ENCODE measurements around the gene USO1.
A peak's percentile ranks its signal among the peaks of the same experiment; 100 is the strongest.

Gene USO1

GRCh38 chr4:75848171-75848760, 123.9 kb downstream of the USO1 start:
- DNase-seq = peak; percentile 55

- DNase-seq = no peak
These were observed 124.5 kb downstream of the USO1 start for GRCh38 chr4:75848891-75849290.

GRCh38 chr4:75849461-75849860, 125.1 kb downstream of the USO1 start:
- no peak for DNase-seq

- DNase-seq = no peak
These were observed 134.3 kb downstream of the USO1 start for GRCh38 chr4:75858721-75859120.

GRCh38 chr4:75860606-75861005, 136.2 kb downstream of the USO1 start:
- no peak for DNase-seq

All from CD4-positive, alpha-beta T cell treated with Interleukin-12 subunit alpha and Interleukin-12 subunit beta, for 1 hour (primary cell).